Calu3 (cell line): Measurements from ENCODE around the gene PAQR5. TPM values are rescaled to one million over a fixed set of nuclear protein-coding genes. Genes with fewer than 3 reads are reported as not detected.
"Not testable (repeated sequence)": the region's sequence is repeated elsewhere in the genome, so short reads cannot be mapped to it uniquely, and the experiment has no call there.

Experiments used
- BruUV-seq: library from RNA; stranded (reverse); fragments of 400-500 nt; replicated peaks from 2 replicates; lab custom pipeline; 2021; lab: Mats Ljungman, UMichigan
- CTCF ChIA-PET: fragments of 300-600 bp; sonication (Branson Sonifier 250); formaldehyde crosslinking; loops from one replicate; lab custom pipeline; 2022; ENCODE audit warnings: antibody characterized with exemption; lab: Charles Lee
- DNase-seq: peaks from one replicate; pipeline ENCODE4 v3.0.0; 2022
- H3K27ac Mint-ChIP-seq: one replicate; pipeline ENCODE4 v1.8.0; 2022; ENCODE audit warnings: mixed read lengths; ENCODE audit not compliant: unreplicated experiment
- H3K27me3 Mint-ChIP-seq: one replicate; pipeline ENCODE4 v1.8.0; 2022; ENCODE audit warnings: mixed read lengths; ENCODE audit not compliant: unreplicated experiment
- H3K36me3 Mint-ChIP-seq: one replicate; pipeline ENCODE4 v1.8.0; 2022; ENCODE audit warnings: mild to moderate bottlenecking, moderate library complexity, mixed read lengths; ENCODE audit not compliant: insufficient read depth, unreplicated experiment
- H3K4me1 Mint-ChIP-seq: one replicate; pipeline ENCODE4 v1.8.0; 2022; ENCODE audit warnings: mild to moderate bottlenecking, low read depth, mixed read lengths; ENCODE audit not compliant: unreplicated experiment
- H3K4me3 Mint-ChIP-seq: one replicate; pipeline ENCODE4 v1.8.0; 2022; ENCODE audit warnings: mild to moderate bottlenecking, low read depth, moderate library complexity, mixed read lengths; ENCODE audit not compliant: unreplicated experiment
- H3K9me3 Mint-ChIP-seq: one replicate; pipeline ENCODE4 v1.8.0; 2022; ENCODE audit warnings: low read depth, mixed read lengths; ENCODE audit not compliant: unreplicated experiment
- CTCF ChIP-seq: fragments of 200-600 bp; IDR thresholded peaks from one replicate; pipeline ENCODE4 v1.8.0; 2022; ENCODE audit warnings: antibody characterized with exemption; ENCODE audit not compliant: unreplicated experiment
- intact Hi-C: fragments of 100-400 bp; cut with micrococcal nuclease; formaldehyde crosslinking; loops from one replicate; pipeline ENCODE4 v1.10.0; 2022; ENCODE audit not compliant: unreplicated experiment
- total RNA-seq: library from RNA; stranded (reverse); gene quantifications from 2 replicates; pipeline ENCODE4 v1.2.3, GENCODE V29; 2022

Gene PAQR5
- total RNA-seq, 1 experiment from 2014 or later, result 1.8 TPM

GRCh38 chr15:69299943-69300588, 1.4 kb downstream of the PAQR5 start:
- H3K27me3 Mint-ChIP-seq, result peaks cover 53% of the 10 kb centered on the region
- no TSS peak for BruUV-seq
- intact Hi-C loops, result no loop called here

GRCh38 chr15:69301101-69301500, 2.4 kb downstream of the PAQR5 start:
- H3K27ac Mint-ChIP-seq, intact Hi-C loops, BruUV-seq, H3K4me3 Mint-ChIP-seq, H3K9me3 Mint-ChIP-seq, DNase-seq: not testable (repeated sequence)
- H3K36me3 Mint-ChIP-seq, result peaks cover 10% of the 10 kb centered on the region
- peaks cover 43% of the 10 kb centered on the region for H3K27me3 Mint-ChIP-seq
- CTCF ChIA-PET, result interaction anchor here (0.6 kb wide), 1 partner anchor 66 kb away, joined by 3 read pairs; no protein-coding TSS in a partner anchor
- H3K4me1 Mint-ChIP-seq, result peaks cover 31% of the 10 kb centered on the region

More at GRCh38 chr15:69299943-69300588, 1.4 kb downstream of the PAQR5 start:
- Mint-ChIP-seq H3K36me3 (peaks cover 10% of the 10 kb centered on the region), H3K9me3 (no peaks in the 10 kb centered on the region), H3K4me1 (peaks cover 21% of the 10 kb centered on the region), H3K4me3 (peak overlapping the region; percentile 68), H3K27ac (no peak overlapping the region)
- DNase-seq, result no peak
- TF ChIP-seq CTCF, result no peak
- CTCF ChIA-PET, result interaction anchor here (0.6 to 1.4 kb wide), 3 partner anchors 12 to 146 kb away, joined by 3 to 5 read pairs (median 4); no protein-coding TSS in a partner anchor

- CTCF ChIA-PET, H3K4me3 Mint-ChIP-seq, BruUV-seq, H3K9me3 Mint-ChIP-seq, DNase-seq, H3K27ac Mint-ChIP-seq, intact Hi-C loops: not testable (repeated sequence)
- Mint-ChIP-seq H3K27me3 (peaks cover 33% of the 10 kb centered on the region), H3K36me3 (peaks cover 10% of the 10 kb centered on the region), H3K4me1 (peaks cover 31% of the 10 kb centered on the region)
These were observed 3.4 kb downstream of the PAQR5 start for GRCh38 chr15:69302087-69302486.

- H3K36me3 Mint-ChIP-seq, result peaks cover 10% of the 10 kb centered on the region
- intact Hi-C loops, result no loop called here
- peaks cover 25% of the 10 kb centered on the region for H3K27me3 Mint-ChIP-seq
- no peak for TF ChIP-seq CTCF
- no TSS peak for BruUV-seq
- H3K27ac Mint-ChIP-seq, result no peak overlapping the region
- H3K4me1 Mint-ChIP-seq, result peaks cover 31% of the 10 kb centered on the region
- no peak overlapping the region for H3K4me3 Mint-ChIP-seq
- no peak for DNase-seq
- CTCF ChIA-PET, result no interaction called here
- no peaks in the 10 kb centered on the region for H3K9me3 Mint-ChIP-seq
These were observed 4.2 kb downstream of the PAQR5 start for GRCh38 chr15:69302929-69303328.

- H3K27ac Mint-ChIP-seq, result no peak overlapping the region
- no peak overlapping the region for H3K4me3 Mint-ChIP-seq
- BruUV-seq, result no TSS peak
- intact Hi-C loops, result no loop called here
- DNase-seq, result no peak
- CTCF ChIA-PET, result no interaction called here
- no peaks in the 10 kb centered on the region for H3K9me3 Mint-ChIP-seq
- TF ChIP-seq CTCF, result no peak
- H3K4me1 Mint-ChIP-seq, result peaks cover 31% of the 10 kb centered on the region
- H3K27me3 Mint-ChIP-seq, result peaks cover 24% of the 10 kb centered on the region
- H3K36me3 Mint-ChIP-seq, result peaks cover 10% of the 10 kb centered on the region
These were observed 4.8 kb downstream of the PAQR5 start for GRCh38 chr15:69303337-69304181.
